Heart right ventricle (tissue), 16 donors: Measurements from ENCODE around the gene THOC2. TPM values are rescaled to one million over a fixed set of nuclear protein-coding genes. Genes with fewer than 3 reads are reported as not detected.
"Not testable (repeated sequence)": the region's sequence is repeated elsewhere in the genome, so short reads cannot be mapped to it uniquely, and the experiment has no call there.

Experiments
- ATAC-seq, 8 donors: fragments of 200-7000 bp; cut with Tn5 transposase; one replicate each; pipeline ENCODE4 v1.9.1; 2020; ENCODE audit warnings: mild to moderate bottlenecking in 8 of 8, moderate library complexity in 8 of 8, moderate number of reproducible peaks in 1 of 8
- DNase-seq, 2 donors: peaks; one replicate each; pipeline ENCODE4 v3.0.0-alpha.2; 2020
- H3K27ac ChIP-seq, 10 donors: fragments of 200-600 bp; sonication (generic) in 2 of 10; one replicate each; pipeline versions ENCODE4 v1.5.0 to v1.8.0; 2020 to 2022; ENCODE audit warnings: mild to moderate bottlenecking in 3 of 10
- H3K27me3 ChIP-seq, 7 donors: fragments of 200-600 bp; one replicate each; pipeline ENCODE4 v1.8.0; 2021 to 2022; ENCODE audit warnings: mild to moderate bottlenecking in 2 of 7
- H3K36me3 ChIP-seq, 9 donors: fragments of 200-600 bp; sonication (generic) in 1 of 9; one replicate each; pipeline versions ENCODE4 v1.5.0 to v1.8.0; 2020 to 2022; ENCODE audit warnings: mild to moderate bottlenecking in 2 of 9
- H3K4me1 ChIP-seq, 9 donors: fragments of 200-600 bp; sonication (generic) in 1 of 9; one replicate each; pipeline versions ENCODE4 v1.5.0 to v1.8.0; 2020 to 2022; ENCODE audit warnings: mild to moderate bottlenecking in 4 of 9
- H3K4me3 ChIP-seq, 10 donors: fragments of 200-600 bp; sonication (generic) in 2 of 10; one replicate each; pipeline versions ENCODE4 v1.5.0 to v1.8.0; 2020 to 2022; ENCODE audit warnings: mild to moderate bottlenecking in 7 of 10, moderate library complexity in 2 of 10
- H3K9me3 ChIP-seq, 11 donors: fragments of 200-600 bp in 10 of 11; sonication (generic) in 2 of 11; one replicate each; pipeline versions ENCODE4 v1.5.0 to v1.8.0; 2013 to 2022; ENCODE audit warnings: mild to moderate bottlenecking in 2 of 11, control low read depth in 1 of 11, moderate library complexity in 1 of 11
- WGBS, 2 donors: extraction: QIAGEN DNeasy Blood & Tissue Kit; methylation state at CpG; one replicate each; pipeline ENCODE4 v1.1.7; 2013; ENCODE audit warnings: inconsistent platforms in 1 of 2; 5-methylcytosine and 5-hydroxymethylcytosine counted together
- intact Hi-C, 10 donors: fragments of 100-400 bp; cut with DNase I; formaldehyde crosslinking; loops; one replicate each; pipeline versions ENCODE4 v1.11.1 to v1.14.2; 2022
- polyA plus RNA-seq, 2 donors: library from polyadenylated mRNA; stranded (reverse); fragments of 200-250 nt; gene quantifications; one replicate each; pipeline ENCODE4 v1.2.3, GENCODE V29; 2013
- total RNA-seq, 10 donors: library from RNA; stranded (reverse); fragmentation: NEBNext Ultra II Directional in 3 of 10; extraction: Animal tissue kit (Norgen Biotek cat#: 25700) in 3 of 10; gene quantifications; one replicate each; pipeline versions ENCODE4 v1.2.1 to v1.2.4, GENCODE V29; 2021 to 2023
- TF ChIP-seq, protein P1 (sequence below), 9 donors: fragments of 200-600 bp; sonication (generic) in 2 of 9; IDR thresholded peaks; one replicate each; pipeline versions ENCODE4 v1.5.0 to v1.8.0; 2021 to 2022; ENCODE audit warnings: antibody characterized with exemption in 9 of 9, mild to moderate bottlenecking in 5 of 9, moderate library complexity in 1 of 9
- donor health status: Arrhythmogenic right ventricular cardiomyopathy.
- donor health status: ischemic (EF 13 %, LVEDD 7.1; RV severe dilation, severe dysfunction).
- donor health status: healthy with polysubstance abuse.
- donor health status: DM: no; HTN: yes; CAD: no.
- donor health status: DM: no; HTN: no; CAD: no.
- donor health status: ischemic (EF 25% LVEDD 6.9; RV normal size, moderate dysfunction).
- donor health status: ischemic (EF 25% LVEDD 5.7; RV mildly dilated, moderate dysfunction).
- donor health status: healthy.
- donor health status: DM: yes; HTN: yes; CAD: no.
- donor health status: Ischemic cardiomyopathy.
- donor health status: ischemic (EF 35%, LVEDD 5.7; RV mildly dilated, moderate dysfunction).
- donor health status: nonischemic (EF 11% LVEDD 7.7; RV severe dilation, severe dysfunction).
- donor health status: DM: yes; HTN: yes; CAD: no.
- donor health status: PGD.
- donor health status: ischemic (EF 29% LVEDD 5.4; RV normal size, mild dysfunction).
- donor health status: nonischemic (EF 23%, LVEDD 6.1; RV moderate dilation, normal function).

Gene THOC2
- total and polyA plus RNA-seq, 12 donors: 16.8 to 70.2 (median 23.5) TPM

DNA sequence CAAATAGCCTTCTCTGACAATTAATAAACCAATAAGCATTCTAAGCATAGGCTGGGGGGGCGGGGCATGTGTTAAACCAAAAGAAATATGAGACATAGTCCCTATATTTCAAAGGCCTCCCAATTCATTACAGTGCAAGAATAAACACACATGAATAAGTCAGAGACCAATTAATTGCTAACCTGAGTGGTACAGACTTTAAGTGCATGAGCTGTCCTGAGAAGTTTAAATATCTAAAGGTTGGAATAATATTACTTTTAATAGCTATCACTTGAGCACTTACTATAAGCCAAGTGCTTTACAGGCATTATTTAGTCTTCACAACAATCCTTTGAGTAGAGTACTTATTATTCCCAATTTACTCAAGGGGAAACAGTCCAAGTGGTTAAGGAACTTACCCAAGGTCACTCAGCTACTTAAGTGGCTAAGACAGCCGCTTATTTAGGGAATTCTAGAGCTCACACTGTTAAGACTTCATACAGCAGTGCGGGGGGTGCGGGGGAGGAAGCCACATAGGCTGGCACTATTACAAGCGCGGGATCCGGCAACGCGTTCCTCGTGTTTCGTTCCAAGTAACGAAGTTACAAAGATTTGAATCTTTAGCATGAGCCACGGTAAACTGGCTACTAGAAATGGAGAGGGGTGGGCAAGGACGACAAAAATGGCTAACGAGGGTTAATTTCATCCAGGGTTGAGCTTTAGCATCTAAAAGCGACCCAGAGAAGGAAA lies 1.4 kb downstream of the THOC2 start:
- 7 to 8% methylated on average over 16 of the region's 16 CpGs for WGBS, 2 donors
- DNase-seq: no peak

DNA sequence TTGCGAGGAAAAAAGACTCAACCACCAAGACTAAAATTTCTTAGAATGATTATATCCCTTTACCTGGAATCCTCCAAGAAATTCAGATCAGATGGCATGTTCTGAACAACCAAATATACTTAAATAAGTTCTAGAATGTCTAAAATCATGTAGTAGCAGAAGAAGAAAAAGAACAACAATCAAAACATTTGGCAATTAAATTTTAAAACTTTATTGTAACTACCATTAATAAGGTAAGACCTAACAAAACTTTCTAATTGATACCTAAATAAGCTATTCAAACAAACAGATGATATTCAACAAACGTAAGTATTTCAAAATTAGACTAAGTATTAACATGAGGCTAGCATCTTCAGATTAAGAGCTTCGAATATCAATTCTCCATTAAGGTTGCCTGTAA lies 4.3 kb downstream of the THOC2 start:
- Histone ChIP-seq H3K27ac (no peak overlapping the region), H3K9me3 (peaks cover 0 to 4% (median 0%) of the 10 kb centered on the region in 11 donors), H3K4me3 (no peak overlapping the region), H3K4me1 (peaks cover 0 to 34% (median 23%) of the 10 kb centered on the region in 9 donors), H3K27me3 (no peaks in the 10 kb centered on the region), H3K36me3 (peaks cover 0 to 3% (median 0%) of the 10 kb centered on the region in 9 donors)
- TF ChIP-seq, protein P1, sequence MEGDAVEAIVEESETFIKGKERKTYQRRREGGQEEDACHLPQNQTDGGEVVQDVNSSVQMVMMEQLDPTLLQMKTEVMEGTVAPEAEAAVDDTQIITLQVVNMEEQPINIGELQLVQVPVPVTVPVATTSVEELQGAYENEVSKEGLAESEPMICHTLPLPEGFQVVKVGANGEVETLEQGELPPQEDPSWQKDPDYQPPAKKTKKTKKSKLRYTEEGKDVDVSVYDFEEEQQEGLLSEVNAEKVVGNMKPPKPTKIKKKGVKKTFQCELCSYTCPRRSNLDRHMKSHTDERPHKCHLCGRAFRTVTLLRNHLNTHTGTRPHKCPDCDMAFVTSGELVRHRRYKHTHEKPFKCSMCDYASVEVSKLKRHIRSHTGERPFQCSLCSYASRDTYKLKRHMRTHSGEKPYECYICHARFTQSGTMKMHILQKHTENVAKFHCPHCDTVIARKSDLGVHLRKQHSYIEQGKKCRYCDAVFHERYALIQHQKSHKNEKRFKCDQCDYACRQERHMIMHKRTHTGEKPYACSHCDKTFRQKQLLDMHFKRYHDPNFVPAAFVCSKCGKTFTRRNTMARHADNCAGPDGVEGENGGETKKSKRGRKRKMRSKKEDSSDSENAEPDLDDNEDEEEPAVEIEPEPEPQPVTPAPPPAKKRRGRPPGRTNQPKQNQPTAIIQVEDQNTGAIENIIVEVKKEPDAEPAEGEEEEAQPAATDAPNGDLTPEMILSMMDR (IDR thresholded peaks at IDR 0.05): no peak
- DNase-seq (no peak), ATAC-seq (no peak)
- intact Hi-C loops: no loop called here
- WGBS, 2 donors: 64 to 70% methylated on average over 3 of the region's 3 CpGs

More for the DNA sequence above, 1.4 kb downstream of the THOC2 start:
- Histone ChIP-seq H3K36me3 (peaks cover 0 to 3% (median 0%) of the 10 kb centered on the region in 9 donors), H3K27me3 (no peaks in the 10 kb centered on the region), H3K4me3 (peak overlapping the region; percentile 65 to 93 (median 82)), H3K4me1 (peaks cover 0 to 34% (median 23%) of the 10 kb centered on the region in 9 donors), H3K27ac (peak overlapping the region in 7 of 10 donors; percentile 79 to 90 (median 82)), H3K9me3 (peaks cover 0 to 4% (median 0%) of the 10 kb centered on the region in 11 donors)
- ATAC-seq: no peak
- intact Hi-C loops: no loop called here
- TF ChIP-seq, protein P1 (IDR thresholded peaks at IDR 0.05): no peak

DNA sequence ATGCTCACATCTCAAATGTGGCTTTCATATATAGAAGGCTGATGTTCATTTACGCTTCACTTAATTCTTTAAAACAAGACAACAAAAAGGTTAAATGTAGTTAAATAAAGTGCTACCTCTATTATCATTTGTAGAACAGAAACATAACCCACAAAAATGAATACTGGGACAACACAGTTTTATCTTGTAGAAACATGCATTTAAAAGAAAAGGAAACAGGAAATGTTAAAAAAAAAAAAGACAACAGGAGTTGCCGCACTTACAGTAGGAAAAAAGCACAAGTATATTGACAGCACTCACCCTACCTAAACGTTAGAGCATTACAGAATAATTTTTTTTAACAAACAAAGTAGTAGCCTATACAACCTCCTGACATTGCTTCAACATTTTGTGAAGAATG lies 4.8 kb downstream of the THOC2 start:
- Histone ChIP-seq H3K4me3 (no peak overlapping the region), H3K27ac (no peak overlapping the region), H3K36me3 (peaks cover 0 to 3% (median 0%) of the 10 kb centered on the region in 9 donors), H3K27me3 (no peaks in the 10 kb centered on the region), H3K4me1 (peaks cover 0 to 34% (median 23%) of the 10 kb centered on the region in 9 donors), H3K9me3 (peaks cover 0 to 4% (median 0%) of the 10 kb centered on the region in 11 donors)
- ATAC-seq (no peak), DNase-seq (no peak)
- TF ChIP-seq, protein P1 (IDR thresholded peaks at IDR 0.05): no peak
- intact Hi-C loops: no loop called here
- 38 to 41% methylated on average over 3 of the region's 3 CpGs for WGBS, 2 donors

DNA sequence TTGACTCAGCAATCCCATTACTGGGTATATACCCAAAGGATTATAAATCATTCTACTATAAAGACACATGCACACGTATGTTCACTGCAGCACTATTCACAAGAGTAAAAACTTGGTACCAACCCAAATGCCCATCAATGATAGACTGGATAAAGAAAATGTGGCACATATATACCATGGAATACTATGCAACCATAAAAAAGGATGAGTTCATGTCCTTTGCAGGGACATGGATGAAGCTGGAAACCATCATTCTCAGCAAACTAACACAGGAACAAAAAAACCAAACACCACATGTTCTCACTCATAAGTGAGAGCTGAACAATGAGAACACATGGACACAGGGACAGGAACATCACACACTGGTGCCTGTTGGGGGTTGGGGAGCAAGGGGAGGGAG lies 10.7 kb downstream of the THOC2 start:
- not testable (repeated sequence) for H3K9me3 ChIP-seq

DNA sequence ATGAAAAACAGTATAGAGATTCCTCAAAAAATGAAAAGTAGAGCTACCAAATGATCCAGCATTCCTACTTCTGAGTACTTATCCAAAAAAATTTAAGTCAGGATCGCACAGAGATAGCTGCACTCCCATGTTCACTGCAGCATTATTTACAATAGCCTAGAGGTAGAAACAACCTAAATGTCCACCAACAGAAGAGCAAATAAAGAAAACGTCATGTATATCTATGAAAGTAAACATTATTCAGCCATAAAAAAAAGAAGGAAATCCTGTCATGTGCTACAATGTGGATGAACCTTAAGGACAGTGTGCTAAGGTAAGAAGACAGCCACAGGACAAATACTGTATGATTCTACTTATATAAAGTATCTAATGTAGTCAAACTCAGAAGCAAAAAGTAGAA lies 12.4 kb downstream of the THOC2 start:
- Histone ChIP-seq H3K36me3 (no peaks in the 10 kb centered on the region), H3K4me1 (no peaks in the 10 kb centered on the region), H3K4me3 (no peak overlapping the region), H3K9me3 (no peaks in the 10 kb centered on the region), H3K27me3 (no peaks in the 10 kb centered on the region), H3K27ac (no peak overlapping the region)
- WGBS, 2 donors: 64 to 66% methylated on average over 2 of the region's 2 CpGs
- ATAC-seq (no peak), DNase-seq (no peak)
- TF ChIP-seq, protein P1 (IDR thresholded peaks at IDR 0.05): no peak
- intact Hi-C loops: no loop called here

More for the DNA sequence above, 10.7 kb downstream of the THOC2 start:
- DNase-seq, H3K27me3 ChIP-seq, H3K4me3 ChIP-seq, ATAC-seq, H3K36me3 ChIP-seq, intact Hi-C loops, H3K4me1 ChIP-seq, H3K27ac ChIP-seq: not testable (repeated sequence)
- WGBS, 2 donors: 91 to 95% methylated on average over 1 of the region's 1 CpG
